ENCODE data around the gene SLC43A2.

The SLC43A2 gene

GRCh38 chr17:1562176-1562643 lies 66.4 kb downstream of the SLC43A2 start:
- no peaks in the 10 kb centered on the region for H4K20me1 ChIP-seq (ENCODE audit: insufficient read depth)
- no peak overlapping the region for H3K4me3 ChIP-seq (IDR thresholded peaks at IDR 0.05; ENCODE audit: insufficient read depth, low read depth, low read length)
- peaks cover 12% of the 10 kb centered on the region; the same call in 1 of the 2 replicates for H3K79me2 ChIP-seq (ENCODE audit: insufficient read depth, low read depth)
- no peak overlapping the region for H3K27ac ChIP-seq
- H3K4me1 ChIP-seq (ENCODE audit: low read depth, poor library complexity, severe bottlenecking): peaks cover 4% of the 10 kb centered on the region
- peak overlapping the region; percentile 30; the same call in 1 of the 2 replicates for H3K9ac ChIP-seq
- no peaks in the 10 kb centered on the region for H3K27me3 ChIP-seq (ENCODE audit: insufficient read depth, low read depth)
- TF ChIP-seq CTCF (conservative IDR thresholded peaks at IDR 0.05; ENCODE audit: low read depth, low read length): no peak
- H3K4me2 ChIP-seq: peak overlapping the region; percentile 33; the same call in 1 of the 2 replicates
- no peak overlapping the region for H2AFZ ChIP-seq (ENCODE audit: low read depth)
- H3K36me3 ChIP-seq (ENCODE audit: insufficient read depth): no peaks in the 10 kb centered on the region

- H4K20me1 ChIP-seq (ENCODE audit: insufficient read depth): no peaks in the 10 kb centered on the region
- no peak overlapping the region for H3K27ac ChIP-seq
- peaks cover 12% of the 10 kb centered on the region; the same call in 1 of the 2 replicates for H3K79me2 ChIP-seq (ENCODE audit: insufficient read depth, low read depth)
- H3K4me3 ChIP-seq (IDR thresholded peaks at IDR 0.05; ENCODE audit: insufficient read depth, low read depth, low read length): no peak overlapping the region
- peak overlapping the region; percentile 30; the same call in 1 of the 2 replicates for H3K9ac ChIP-seq
- peaks cover 4% of the 10 kb centered on the region for H3K4me1 ChIP-seq (ENCODE audit: low read depth, poor library complexity, severe bottlenecking)
- no peak for TF ChIP-seq CTCF (conservative IDR thresholded peaks at IDR 0.05; ENCODE audit: low read depth, low read length)
- H2AFZ ChIP-seq (ENCODE audit: low read depth): no peak overlapping the region
- peak overlapping the region; percentile 33; the same call in 1 of the 2 replicates for H3K4me2 ChIP-seq
- no peaks in the 10 kb centered on the region for H3K27me3 ChIP-seq (ENCODE audit: insufficient read depth, low read depth)
- no peaks in the 10 kb centered on the region for H3K36me3 ChIP-seq (ENCODE audit: insufficient read depth)
Measured at GRCh38 chr17:1561420-1562175, 67.0 kb downstream of the SLC43A2 start.

- peaks cover 12% of the 10 kb centered on the region; the same call in 1 of the 2 replicates for H3K79me2 ChIP-seq (ENCODE audit: insufficient read depth, low read depth)
- H3K4me1 ChIP-seq (ENCODE audit: low read depth, poor library complexity, severe bottlenecking): peaks cover 4% of the 10 kb centered on the region
- H3K4me3 ChIP-seq (IDR thresholded peaks at IDR 0.05; ENCODE audit: insufficient read depth, low read depth, low read length): no peak overlapping the region
Measured at GRCh38 chr17:1560858-1561355, 67.7 kb downstream of the SLC43A2 start.

More at GRCh38 chr17:1560858-1561355, 67.7 kb downstream of the SLC43A2 start:
- Histone ChIP-seq H3K9ac (no peak overlapping the region), H4K20me1 (ENCODE audit: insufficient read depth) (no peaks in the 10 kb centered on the region), H3K4me2 (peak overlapping the region; percentile 33; the same call in 1 of the 2 replicates), H2AFZ (ENCODE audit: low read depth) (no peak overlapping the region), H3K36me3 (ENCODE audit: insufficient read depth) (no peaks in the 10 kb centered on the region), H3K27me3 (ENCODE audit: insufficient read depth, low read depth) (no peaks in the 10 kb centered on the region), H3K27ac (no peak overlapping the region)
- TF ChIP-seq CTCF (conservative IDR thresholded peaks at IDR 0.05; ENCODE audit: low read depth, low read length): no peak
